ENCODE measurements around the gene TOX2.
A peak's percentile ranks its signal among the peaks of the same experiment; 100 is the strongest.

Gene TOX2

GRCh38 chr20:44079291-44079690, 164.6 kb downstream of the TOX2 start:
- no peak overlapping the region for H3K4me3 ChIP-seq (ENCODE audit: low read depth, low read length)
- no peak for TF ChIP-seq CTCF (IDR thresholded peaks at IDR 0.05; ENCODE audit: control insufficient read depth, extremely low read depth, insufficient read depth)
- DNase-seq (ENCODE audit: low read depth): no peak

- no peak for TF ChIP-seq CTCF (IDR thresholded peaks at IDR 0.05; ENCODE audit: control insufficient read depth, extremely low read depth, insufficient read depth)
- no peak for DNase-seq (ENCODE audit: low read depth)
These were observed 165.4 kb downstream of the TOX2 start for GRCh38 chr20:44080064-44080463.

GRCh38 chr20:44080646-44081267, 166.1 kb downstream of the TOX2 start:
- peak; percentile 53 for DNase-seq (ENCODE audit: low read depth)
- no peak overlapping the region for H3K4me3 ChIP-seq (ENCODE audit: low read depth, low read length)
- TF ChIP-seq CTCF (IDR thresholded peaks at IDR 0.05; ENCODE audit: control insufficient read depth, extremely low read depth, insufficient read depth): peak; percentile 98

More at GRCh38 chr20:44080064-44080463, 165.4 kb downstream of the TOX2 start:
- no peak overlapping the region for H3K4me3 ChIP-seq (ENCODE audit: low read depth, low read length)

- DNase-seq (ENCODE audit: low read depth): no peak
These were observed 166.8 kb downstream of the TOX2 start for GRCh38 chr20:44081476-44081875.

GRCh38 chr20:44081888-44082287, 167.2 kb downstream of the TOX2 start:
- no peak for TF ChIP-seq CTCF (IDR thresholded peaks at IDR 0.05; ENCODE audit: control insufficient read depth, extremely low read depth, insufficient read depth)
- DNase-seq (ENCODE audit: low read depth): no peak

More at GRCh38 chr20:44081476-44081875, 166.8 kb downstream of the TOX2 start:
- H3K4me3 ChIP-seq (ENCODE audit: low read depth, low read length): no peak overlapping the region
- TF ChIP-seq CTCF (IDR thresholded peaks at IDR 0.05; ENCODE audit: control insufficient read depth, extremely low read depth, insufficient read depth): no peak

GRCh38 chr20:44083220-44083933, 168.7 kb downstream of the TOX2 start:
- TF ChIP-seq CTCF (IDR thresholded peaks at IDR 0.05; ENCODE audit: control insufficient read depth, extremely low read depth, insufficient read depth): no peak
- DNase-seq (ENCODE audit: low read depth): no peak
- H3K4me3 ChIP-seq (ENCODE audit: low read depth, low read length): no peak overlapping the region

More at GRCh38 chr20:44081888-44082287, 167.2 kb downstream of the TOX2 start:
- no peak overlapping the region for H3K4me3 ChIP-seq (ENCODE audit: low read depth, low read length)
